PFSK-1 (cell line): Measurements from ENCODE around the gene CST9.

Source experiments
- FOXP2 ChIP-seq: optimal IDR thresholded peaks from 2 replicates; pipeline ENCODE3; 2011; ENCODE audit warnings: borderline replicate concordance, control low read depth, inconsistent platforms; ENCODE audit not compliant: insufficient read depth; ENCODE audit errors: extremely low read length, extremely low read depth
- POLR2AphosphoS5 ChIP-seq: IDR thresholded peaks from 2 replicates; pipeline ENCODE4 v1.6.1; 2012; ENCODE audit warnings: low read depth, mild to moderate bottlenecking, control low read depth, low read length, moderate library complexity
- REST ChIP-seq, 2 experiments: IDR thresholded peaks; 2 replicates each; pipeline versions ENCODE4 v1.6.1 to v1.8.0; 2011 to 2012; ENCODE audit warnings: low read depth in 2 of 2, low read length in 2 of 2, control low read depth in 1 of 2, inconsistent platforms in 1 of 2, mild to moderate bottlenecking in 1 of 2, moderate library complexity in 1 of 2; ENCODE audit not compliant: insufficient read depth in 1 of 2
- SIN3A ChIP-seq: IDR thresholded peaks from 2 replicates; pipeline ENCODE4 v1.6.1; 2012; ENCODE audit warnings: mild to moderate bottlenecking, low read length, moderate library complexity, borderline replicate concordance; ENCODE audit not compliant: insufficient read depth
- TAF1 ChIP-seq: IDR thresholded peaks from 2 replicates; pipeline ENCODE4 v1.6.1; 2012; ENCODE audit warnings: low read length, control low read depth, borderline replicate concordance; ENCODE audit not compliant: insufficient read depth

Gene CST9

GRCh38 chr20:23564927-23565326, 40.8 kb downstream of the CST9 start:
- TF ChIP-seq SIN3A: no peak
- TF ChIP-seq FOXP2: no peak
- no peak for TF ChIP-seq TAF1
- no peak for TF ChIP-seq POLR2AphosphoS5
- no peak for TF ChIP-seq REST (IDR thresholded peaks at IDR 0.05; ENCODE audit: insufficient read depth in 1 of 2, low read depth in 2 of 2, low read length in 2 of 2)

- no peak for TF ChIP-seq TAF1
- TF ChIP-seq POLR2AphosphoS5: no peak
- no peak for TF ChIP-seq REST (IDR thresholded peaks at IDR 0.05; ENCODE audit: insufficient read depth in 1 of 2, low read depth in 2 of 2, low read length in 2 of 2)
Observed at GRCh38 chr20:23562721-23563342, 42.9 kb downstream of the CST9 start.

- TF ChIP-seq FOXP2: no peak
- TF ChIP-seq POLR2AphosphoS5: no peak
- no peak for TF ChIP-seq SIN3A
- TF ChIP-seq TAF1: no peak
- TF ChIP-seq REST (IDR thresholded peaks at IDR 0.05; ENCODE audit: insufficient read depth in 1 of 2, low read depth in 2 of 2, low read length in 2 of 2): no peak
Observed at GRCh38 chr20:23554401-23554800, 51.3 kb downstream of the CST9 start.
